ENCODE measurements around the gene RUSF1. TPM values are rescaled to one million over a fixed set of nuclear protein-coding genes. Genes with fewer than 3 reads are reported as not detected.
A peak's percentile ranks its signal among the peaks of the same experiment; 100 is the strongest.

Gene RUSF1
- total and polyA plus RNA-seq, 4 donors = 21.8 to 73.1 (median 49.5) TPM

DNA sequence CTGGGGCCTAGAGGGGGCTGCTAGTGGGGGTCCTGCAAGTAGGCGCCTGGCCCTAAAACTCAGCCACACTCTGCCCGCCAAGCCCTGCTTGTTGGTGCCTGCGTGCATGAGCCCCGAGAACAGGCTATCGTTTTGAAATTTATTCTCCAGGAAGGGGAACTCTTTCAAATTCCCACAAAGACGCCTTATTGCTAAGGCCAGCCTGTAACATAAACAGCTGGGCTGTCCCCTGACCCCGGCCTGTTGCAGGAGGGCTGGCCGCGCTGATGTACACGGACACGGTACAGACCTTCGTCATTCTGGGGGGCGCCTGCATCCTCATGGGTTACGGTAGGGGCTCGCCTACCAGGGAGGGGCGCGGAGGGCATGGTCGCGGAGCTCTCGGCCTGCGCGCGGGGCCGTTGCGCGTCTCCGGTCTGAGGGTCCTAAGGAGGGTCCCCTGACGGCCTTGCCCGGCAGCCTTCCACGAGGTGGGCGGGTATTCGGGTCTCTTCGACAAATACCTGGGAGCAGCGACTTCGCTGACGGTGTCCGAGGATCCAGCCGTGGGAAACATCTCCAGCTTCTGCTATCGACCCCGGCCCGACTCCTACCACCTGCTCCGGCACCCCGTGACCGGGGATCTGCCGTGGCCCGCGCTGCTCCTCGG, 21.0 kb downstream of the RUSF1 start:
- Histone ChIP-seq H3K27me3 (ENCODE audit: control insufficient read depth in 4 of 4, insufficient read depth in 4 of 4, low read length in 3 of 4) (no peaks in the 10 kb centered on the region), H3K9me3 (ENCODE audit: control insufficient read depth in 4 of 4, low read length in 3 of 4) (no peaks in the 10 kb centered on the region), H3K4me3 (ENCODE audit: low read depth in 1 of 3, low read length in 3 of 3) (peak overlapping the region in 2 of 3 donors; percentile 45 to 54), H3K36me3 (ENCODE audit: control insufficient read depth in 4 of 4, insufficient read depth in 3 of 4, low read depth in 1 of 4, low read length in 3 of 4) (peaks cover 0 to 19% (median 5%) of the 10 kb centered on the region in 4 donors), H3K9ac (ENCODE audit: low read depth in 1 of 2, low read length in 2 of 2) (no peak overlapping the region), H3K4me1 (ENCODE audit: control insufficient read depth in 4 of 4, insufficient read depth in 4 of 4, low read length in 3 of 4) (peaks cover 3 to 17% (median 11%) of the 10 kb centered on the region in 4 donors), H3K27ac (ENCODE audit: low read depth in 1 of 2, low read length in 2 of 2) (no peak overlapping the region)
- DNase-seq (ENCODE audit: low spot score) = no peak
- no peak for TF ChIP-seq YY1 (IDR thresholded peaks at IDR 0.05)
- TF ChIP-seq, protein P1, sequence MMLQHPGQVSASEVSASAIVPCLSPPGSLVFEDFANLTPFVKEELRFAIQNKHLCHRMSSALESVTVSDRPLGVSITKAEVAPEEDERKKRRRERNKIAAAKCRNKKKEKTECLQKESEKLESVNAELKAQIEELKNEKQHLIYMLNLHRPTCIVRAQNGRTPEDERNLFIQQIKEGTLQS (IDR thresholded peaks at IDR 0.05) = no peak
- TF ChIP-seq HNF4A (conservative IDR thresholded peaks at IDR 0.05) = no peak
- TF ChIP-seq EGR1 (IDR thresholded peaks at IDR 0.05; ENCODE audit: low read depth in 2 of 2) = no peak
- TF ChIP-seq FOXA2 (IDR thresholded peaks at IDR 0.05) = no peak
- no peak for TF ChIP-seq RXRA (IDR thresholded peaks at IDR 0.05)
- no peak for TF ChIP-seq TAF1 (conservative IDR thresholded peaks at IDR 0.05)
- no peak for TF ChIP-seq NR2F2 (IDR thresholded peaks at IDR 0.05)
- TF ChIP-seq, protein P2, sequence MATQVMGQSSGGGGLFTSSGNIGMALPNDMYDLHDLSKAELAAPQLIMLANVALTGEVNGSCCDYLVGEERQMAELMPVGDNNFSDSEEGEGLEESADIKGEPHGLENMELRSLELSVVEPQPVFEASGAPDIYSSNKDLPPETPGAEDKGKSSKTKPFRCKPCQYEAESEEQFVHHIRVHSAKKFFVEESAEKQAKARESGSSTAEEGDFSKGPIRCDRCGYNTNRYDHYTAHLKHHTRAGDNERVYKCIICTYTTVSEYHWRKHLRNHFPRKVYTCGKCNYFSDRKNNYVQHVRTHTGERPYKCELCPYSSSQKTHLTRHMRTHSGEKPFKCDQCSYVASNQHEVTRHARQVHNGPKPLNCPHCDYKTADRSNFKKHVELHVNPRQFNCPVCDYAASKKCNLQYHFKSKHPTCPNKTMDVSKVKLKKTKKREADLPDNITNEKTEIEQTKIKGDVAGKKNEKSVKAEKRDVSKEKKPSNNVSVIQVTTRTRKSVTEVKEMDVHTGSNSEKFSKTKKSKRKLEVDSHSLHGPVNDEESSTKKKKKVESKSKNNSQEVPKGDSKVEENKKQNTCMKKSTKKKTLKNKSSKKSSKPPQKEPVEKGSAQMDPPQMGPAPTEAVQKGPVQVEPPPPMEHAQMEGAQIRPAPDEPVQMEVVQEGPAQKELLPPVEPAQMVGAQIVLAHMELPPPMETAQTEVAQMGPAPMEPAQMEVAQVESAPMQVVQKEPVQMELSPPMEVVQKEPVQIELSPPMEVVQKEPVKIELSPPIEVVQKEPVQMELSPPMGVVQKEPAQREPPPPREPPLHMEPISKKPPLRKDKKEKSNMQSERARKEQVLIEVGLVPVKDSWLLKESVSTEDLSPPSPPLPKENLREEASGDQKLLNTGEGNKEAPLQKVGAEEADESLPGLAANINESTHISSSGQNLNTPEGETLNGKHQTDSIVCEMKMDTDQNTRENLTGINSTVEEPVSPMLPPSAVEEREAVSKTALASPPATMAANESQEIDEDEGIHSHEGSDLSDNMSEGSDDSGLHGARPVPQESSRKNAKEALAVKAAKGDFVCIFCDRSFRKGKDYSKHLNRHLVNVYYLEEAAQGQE (IDR thresholded peaks at IDR 0.05) = no peak
- TF ChIP-seq, protein P3, sequence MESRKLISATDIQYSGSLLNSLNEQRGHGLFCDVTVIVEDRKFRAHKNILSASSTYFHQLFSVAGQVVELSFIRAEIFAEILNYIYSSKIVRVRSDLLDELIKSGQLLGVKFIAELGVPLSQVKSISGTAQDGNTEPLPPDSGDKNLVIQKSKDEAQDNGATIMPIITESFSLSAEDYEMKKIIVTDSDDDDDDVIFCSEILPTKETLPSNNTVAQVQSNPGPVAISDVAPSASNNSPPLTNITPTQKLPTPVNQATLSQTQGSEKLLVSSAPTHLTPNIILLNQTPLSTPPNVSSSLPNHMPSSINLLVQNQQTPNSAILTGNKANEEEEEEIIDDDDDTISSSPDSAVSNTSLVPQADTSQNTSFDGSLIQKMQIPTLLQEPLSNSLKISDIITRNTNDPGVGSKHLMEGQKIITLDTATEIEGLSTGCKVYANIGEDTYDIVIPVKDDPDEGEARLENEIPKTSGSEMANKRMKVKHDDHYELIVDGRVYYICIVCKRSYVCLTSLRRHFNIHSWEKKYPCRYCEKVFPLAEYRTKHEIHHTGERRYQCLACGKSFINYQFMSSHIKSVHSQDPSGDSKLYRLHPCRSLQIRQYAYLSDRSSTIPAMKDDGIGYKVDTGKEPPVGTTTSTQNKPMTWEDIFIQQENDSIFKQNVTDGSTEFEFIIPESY (IDR thresholded peaks at IDR 0.05) = no peak
- TF ChIP-seq, protein P4, sequence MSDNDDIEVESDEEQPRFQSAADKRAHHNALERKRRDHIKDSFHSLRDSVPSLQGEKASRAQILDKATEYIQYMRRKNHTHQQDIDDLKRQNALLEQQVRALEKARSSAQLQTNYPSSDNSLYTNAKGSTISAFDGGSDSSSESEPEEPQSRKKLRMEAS (IDR thresholded peaks at IDR 0.05) = no peak
- no peak for TF ChIP-seq GABPA (IDR thresholded peaks at IDR 0.05 in 1 of 2, conservative IDR thresholded peaks at IDR 0.05 in 1 of 2)
- TF ChIP-seq HNF4G (IDR thresholded peaks at IDR 0.05) = no peak
- no peak for TF ChIP-seq SP1 (IDR thresholded peaks at IDR 0.05)
- TF ChIP-seq FOXA1 (IDR thresholded peaks at IDR 0.05) = no peak
- TF ChIP-seq JUND (IDR thresholded peaks at IDR 0.05) = no peak
- WGBS = 15% methylated on average over 48 of the region's 48 CpGs

DNA sequence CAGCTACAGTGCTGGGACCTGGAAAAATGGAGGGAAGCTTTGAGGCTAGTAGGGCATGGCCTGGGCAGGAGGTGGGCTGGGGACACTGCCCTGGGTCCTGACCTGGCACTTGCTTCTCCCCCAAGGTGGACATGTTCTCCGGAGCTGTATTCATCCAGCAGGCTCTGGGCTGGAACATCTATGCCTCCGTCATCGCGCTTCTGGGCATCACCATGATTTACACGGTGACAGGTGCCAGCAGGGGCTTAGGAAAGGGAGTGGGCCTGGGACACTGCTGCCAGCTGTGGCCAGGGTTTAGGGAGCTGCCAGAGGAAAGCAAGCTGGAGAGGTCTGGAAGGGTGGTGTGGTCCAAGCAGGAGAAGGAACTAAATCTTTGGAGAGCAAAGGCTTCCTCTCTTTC, 22.1 kb downstream of the RUSF1 start:
- Histone ChIP-seq H3K9ac (ENCODE audit: low read depth in 1 of 2, low read length in 2 of 2) (no peak overlapping the region), H3K27me3 (ENCODE audit: control insufficient read depth in 4 of 4, insufficient read depth in 4 of 4, low read length in 3 of 4) (no peaks in the 10 kb centered on the region), H3K27ac (ENCODE audit: low read depth in 1 of 2, low read length in 2 of 2) (no peak overlapping the region), H3K36me3 (ENCODE audit: control insufficient read depth in 4 of 4, insufficient read depth in 3 of 4, low read depth in 1 of 4, low read length in 3 of 4) (peaks cover 0 to 11% (median 0%) of the 10 kb centered on the region in 4 donors), H3K4me1 (ENCODE audit: control insufficient read depth in 4 of 4, insufficient read depth in 4 of 4, low read length in 3 of 4) (peaks cover 3 to 17% (median 11%) of the 10 kb centered on the region in 4 donors), H3K4me3 (ENCODE audit: low read depth in 1 of 3, low read length in 3 of 3) (no peak overlapping the region), H3K9me3 (ENCODE audit: control insufficient read depth in 4 of 4, low read length in 3 of 4) (no peaks in the 10 kb centered on the region)
- DNase-seq (ENCODE audit: low spot score) = no peak
- TF ChIP-seq RAD21 (IDR thresholded peaks at IDR 0.05) (no peak), FOXA2 (IDR thresholded peaks at IDR 0.05) (no peak)
- 96% methylated on average over 5 of the region's 5 CpGs for WGBS

Data from liver (tissue), 9 donors.